HG03108 (cell line): ENCODE data around the gene MRPS11.
"Not testable (repeated sequence)": the region's sequence is repeated elsewhere in the genome, so short reads cannot be mapped to it uniquely, and the experiment has no call there.

Source experiments
- ATAC-seq: cut with Tn5 transposase; IDR thresholded peaks from one replicate; pipeline ENCODE4 v1.9.1; 2021; ENCODE audit warnings: moderate library complexity; ENCODE audit not compliant: unreplicated experiment

Gene MRPS11

DNA sequence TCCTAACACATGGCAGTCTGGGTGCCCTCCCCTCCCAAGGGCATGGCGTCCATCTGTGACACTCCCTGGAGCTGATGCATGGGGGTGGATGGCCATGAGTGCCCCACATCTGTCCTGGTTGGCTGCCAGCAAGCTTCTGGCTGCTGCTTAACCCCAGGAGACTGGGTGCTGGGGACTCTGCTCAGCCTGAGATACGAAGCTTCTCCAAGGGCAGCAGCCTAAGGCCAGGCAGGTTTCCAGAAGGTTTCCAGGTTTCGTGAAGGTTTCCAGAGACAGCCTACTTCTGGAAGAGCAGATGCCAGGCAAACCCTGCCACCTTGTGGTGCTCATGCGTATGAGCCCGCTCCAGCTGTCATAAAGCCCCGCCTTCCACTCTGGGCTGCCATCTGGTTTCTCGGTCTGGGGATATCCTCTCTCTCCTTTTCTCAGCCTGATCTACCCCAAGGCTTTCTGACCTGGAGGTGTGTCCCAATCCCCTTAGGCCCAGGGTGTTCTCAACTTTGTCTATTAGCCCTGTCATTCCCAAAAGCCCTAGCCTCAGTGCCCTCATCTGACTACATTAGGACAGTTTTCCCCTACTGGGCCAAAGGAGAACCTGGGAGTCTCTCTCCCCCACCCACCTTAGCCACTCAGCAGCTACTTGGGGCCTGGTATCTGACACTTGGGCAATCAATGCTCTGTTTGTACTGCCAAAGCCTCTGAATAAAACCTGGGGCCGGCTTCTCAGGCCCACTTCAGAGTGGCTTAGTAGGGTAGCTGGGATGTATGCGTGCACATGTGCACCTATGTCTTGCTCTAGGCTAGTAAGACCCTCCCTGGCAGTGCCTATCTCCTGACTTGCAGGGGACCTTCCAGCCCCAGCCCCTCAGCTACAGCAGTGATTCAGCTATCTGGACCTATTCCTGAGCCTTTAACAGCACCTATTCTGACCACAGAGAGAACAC is 12.4 kb upstream of the MRPS11 start:
- peak; percentile 94 for ATAC-seq

DNA sequence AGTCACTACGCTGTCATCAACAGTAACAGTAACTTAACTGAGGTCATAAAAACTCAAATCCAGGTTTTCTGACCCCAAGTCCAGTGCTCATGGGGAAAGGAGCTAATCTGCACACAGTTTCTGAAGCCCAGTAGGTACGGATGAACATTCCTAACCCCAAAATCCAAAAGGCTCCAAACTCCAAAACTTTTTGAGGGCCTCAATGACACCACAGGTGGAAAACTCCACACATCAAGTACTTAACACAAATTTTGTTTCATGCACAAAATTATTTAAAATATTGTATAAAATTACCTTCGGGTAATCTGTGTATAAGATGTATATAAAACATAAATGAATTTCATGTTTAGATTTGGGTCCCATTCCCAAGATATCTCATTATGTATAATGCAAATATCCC is 10.8 kb upstream of the MRPS11 start:
- no peak for ATAC-seq

DNA sequence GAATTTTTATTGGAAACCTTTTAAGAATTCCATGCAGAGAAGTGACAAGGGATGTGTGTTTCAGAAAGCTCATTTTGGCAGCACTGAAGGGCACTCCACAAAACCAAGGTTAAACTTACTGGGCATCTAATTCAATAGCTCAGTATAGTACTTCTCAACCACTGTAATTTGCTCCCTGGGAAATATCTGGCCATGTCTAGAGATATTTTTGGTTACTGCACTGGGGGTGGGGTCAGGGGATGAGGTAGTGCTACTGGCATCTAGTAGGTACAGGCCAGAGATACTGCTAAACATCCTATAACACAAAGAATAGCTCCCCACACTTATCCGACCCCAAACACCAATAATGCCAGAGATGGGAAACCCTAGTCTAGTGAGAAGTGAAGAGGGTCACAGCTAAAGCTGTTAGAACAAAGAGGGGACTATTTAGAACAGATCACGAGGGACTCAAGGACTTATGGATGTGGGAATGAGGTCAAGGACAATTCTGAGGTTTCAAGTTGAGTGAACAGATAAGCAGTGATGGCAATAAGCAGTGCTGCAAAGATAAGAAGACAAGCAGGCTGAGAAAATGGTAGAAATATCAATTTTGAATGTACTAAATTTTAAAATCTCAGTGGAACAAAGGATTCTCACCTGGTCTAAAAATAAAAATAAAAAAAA is 3.5 kb upstream of the MRPS11 start:
- no peak for ATAC-seq

DNA sequence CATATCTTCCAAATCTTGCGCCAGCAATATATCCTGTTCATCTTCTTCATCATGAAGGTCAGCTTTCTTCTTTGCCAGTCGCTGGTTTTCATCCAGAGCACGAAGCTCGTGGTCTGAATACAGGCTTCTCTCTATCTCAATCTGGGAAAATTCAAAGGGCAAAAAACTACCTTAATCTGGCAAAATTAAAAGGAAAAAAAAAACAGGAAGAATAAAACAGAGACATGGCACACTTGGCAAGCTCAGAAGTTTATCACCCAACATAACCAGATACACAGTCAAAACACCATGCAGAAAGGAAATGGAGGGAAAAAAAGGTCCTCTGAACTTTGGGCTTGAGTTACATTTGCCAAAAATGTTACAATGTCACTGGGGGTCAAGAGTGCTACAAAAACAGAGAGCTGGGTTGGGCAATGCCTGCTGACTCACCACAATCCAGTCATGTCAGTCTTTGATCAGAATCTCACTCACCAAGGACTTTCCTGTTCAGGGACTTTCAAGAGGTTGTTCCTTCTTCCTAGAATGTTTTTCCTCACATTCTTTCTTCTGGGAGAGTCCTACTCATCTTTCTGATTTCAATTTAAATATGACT is 1.8 kb upstream of the MRPS11 start:
- ATAC-seq = no peak

DNA sequence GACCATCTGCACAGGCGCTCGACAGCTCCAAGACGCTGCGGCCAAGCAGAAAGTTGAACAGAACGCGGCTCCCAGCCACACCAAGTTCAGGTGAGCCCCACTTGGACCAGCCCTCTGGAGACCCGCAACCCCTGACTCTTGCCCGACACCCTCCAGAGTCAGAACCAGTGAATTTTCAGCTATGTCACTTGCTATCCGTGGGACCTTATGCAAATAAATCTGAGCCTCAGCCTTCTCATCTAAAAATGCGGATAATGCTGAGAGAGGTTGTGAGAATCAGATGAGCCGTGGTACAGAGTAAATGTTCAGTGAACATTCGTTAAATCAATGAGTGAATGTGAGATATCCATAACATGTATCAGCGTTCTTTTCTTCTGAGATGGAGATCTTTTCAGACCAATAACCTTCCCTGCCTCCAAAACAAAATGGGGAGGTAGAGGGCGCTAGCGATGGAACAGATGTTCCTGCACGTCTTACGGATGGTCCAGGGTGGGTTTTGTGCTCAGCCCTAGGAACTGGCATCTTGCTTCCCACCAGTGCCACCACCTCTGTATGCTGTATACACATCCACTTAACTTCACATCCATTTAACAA is 524 bp downstream of the MRPS11 start:
- ATAC-seq = no peak

DNA sequence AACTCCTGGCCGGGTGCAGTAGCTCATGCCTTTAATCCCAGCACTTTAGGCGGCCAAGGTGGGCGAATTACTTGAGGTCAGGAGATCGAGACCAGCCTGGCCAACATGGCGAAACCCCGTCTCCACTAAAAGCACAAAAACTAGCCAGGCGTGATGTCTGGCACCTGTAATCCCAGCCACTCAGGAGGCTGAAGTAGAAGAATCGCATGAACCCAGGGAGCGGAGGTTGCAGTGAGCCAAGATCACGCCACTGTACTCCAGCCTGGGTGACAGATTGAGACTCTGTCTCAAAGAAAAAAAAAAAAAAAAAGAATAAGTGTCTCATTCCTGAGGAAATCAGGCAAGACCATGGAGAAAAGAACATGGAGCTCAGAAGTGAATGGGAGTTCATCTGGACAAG is 1.2 kb downstream of the MRPS11 start:
- not testable (repeated sequence) for ATAC-seq

DNA sequence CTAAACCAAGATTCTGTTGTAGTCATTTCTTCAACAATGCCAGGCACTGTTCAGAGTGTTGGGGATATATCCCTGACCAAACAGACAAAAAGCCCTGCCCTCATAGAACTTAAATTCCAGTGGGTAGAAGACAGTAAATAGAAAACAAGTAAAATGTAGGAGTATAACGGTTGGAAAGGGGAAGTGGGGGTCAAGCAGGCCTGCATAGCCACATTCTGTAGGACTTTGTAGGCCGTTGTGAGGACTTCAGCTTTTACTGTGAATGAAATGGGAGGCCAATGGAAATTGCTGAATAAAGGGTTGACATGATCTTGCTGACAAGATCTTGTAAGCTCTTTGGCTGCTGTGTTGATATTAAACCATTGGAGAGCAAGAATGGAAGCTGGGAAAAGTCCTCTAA is 1.8 kb downstream of the MRPS11 start:
- ATAC-seq = no peak

DNA sequence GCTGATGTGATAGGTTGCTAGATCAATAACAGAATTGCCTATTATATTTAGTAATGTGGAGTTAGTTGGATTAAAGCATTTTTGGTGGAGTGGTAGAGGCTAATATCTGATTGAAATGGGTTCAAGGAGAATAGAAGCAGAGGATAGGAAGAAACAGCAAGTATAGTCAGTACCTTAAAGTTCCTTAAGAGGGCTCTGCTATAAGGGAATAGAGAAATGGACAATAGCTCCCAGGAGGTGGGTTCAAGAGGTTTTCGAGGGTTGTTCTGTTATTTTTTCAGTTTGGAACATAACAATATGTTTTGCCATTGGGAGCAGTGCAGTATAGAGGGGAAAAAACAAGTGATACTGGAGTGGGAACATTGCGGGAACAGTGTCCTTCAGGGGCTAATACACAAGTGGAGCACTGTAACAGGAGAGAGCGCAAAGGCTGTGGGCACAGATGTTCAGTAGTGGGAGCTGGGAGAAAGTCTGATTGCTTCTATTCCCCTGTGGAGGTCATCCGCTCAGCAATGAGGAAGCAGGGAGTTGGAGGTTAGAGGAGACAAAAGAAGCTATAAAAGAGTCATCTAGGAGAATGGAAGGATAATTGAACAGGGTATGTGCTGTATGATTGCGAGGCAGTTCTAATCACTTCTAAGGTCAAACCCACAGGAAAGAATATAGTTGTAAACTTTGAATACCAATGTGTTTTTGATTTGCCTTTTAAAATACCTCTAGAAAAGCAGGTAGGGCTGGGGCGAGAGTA is 3.3 kb downstream of the MRPS11 start:
- no peak for ATAC-seq

DNA sequence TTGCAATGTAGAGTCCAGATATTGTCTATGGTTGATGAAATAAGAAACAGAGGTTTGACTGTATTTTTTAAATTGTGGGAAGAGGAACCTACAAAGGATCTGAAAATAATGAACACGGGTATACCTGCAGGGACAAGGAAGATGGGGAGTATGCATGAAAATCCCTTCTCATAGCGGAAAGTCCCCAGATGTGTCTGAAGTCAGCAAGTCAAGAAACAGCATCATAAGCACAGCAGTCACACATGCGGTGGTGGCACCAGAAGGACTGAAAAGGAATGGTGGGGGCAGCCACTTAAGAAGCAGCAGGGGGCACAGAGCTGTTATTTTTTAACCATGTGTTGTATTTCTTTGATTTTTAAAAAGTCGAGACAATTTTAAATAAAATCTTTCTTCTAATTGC is 4.7 kb downstream of the MRPS11 start:
- ATAC-seq = no peak

DNA sequence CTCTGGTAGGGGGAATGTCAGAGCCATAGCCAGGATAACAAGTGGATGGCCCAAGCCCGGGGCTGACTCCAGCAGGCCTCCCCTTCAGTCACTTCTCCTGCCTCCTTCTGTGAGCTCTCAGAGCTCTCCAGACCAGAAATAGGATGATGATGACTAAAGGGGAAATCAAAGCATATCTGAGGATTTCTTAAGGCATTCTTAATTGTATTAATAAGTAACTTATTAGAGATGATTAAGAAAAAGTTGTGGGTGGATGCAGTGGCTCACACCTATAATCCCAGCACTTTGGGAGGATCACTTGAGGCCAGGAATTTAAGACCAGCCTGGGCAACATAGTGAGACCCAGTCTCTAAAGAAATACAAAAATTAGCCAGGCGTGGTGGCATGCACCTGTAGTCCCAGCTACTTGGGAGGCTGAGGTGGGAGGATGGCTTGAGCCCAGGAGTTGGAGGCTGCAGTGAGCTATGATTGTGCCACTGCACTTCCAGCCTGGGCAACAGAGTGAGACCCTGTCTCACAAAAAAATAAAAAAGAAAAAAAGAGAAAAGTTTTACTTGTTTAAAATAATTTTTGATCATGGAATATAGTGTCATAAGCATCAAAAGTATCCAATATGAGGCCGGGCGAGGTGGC is 6.3 kb downstream of the MRPS11 start:
- not testable (repeated sequence) for ATAC-seq

DNA sequence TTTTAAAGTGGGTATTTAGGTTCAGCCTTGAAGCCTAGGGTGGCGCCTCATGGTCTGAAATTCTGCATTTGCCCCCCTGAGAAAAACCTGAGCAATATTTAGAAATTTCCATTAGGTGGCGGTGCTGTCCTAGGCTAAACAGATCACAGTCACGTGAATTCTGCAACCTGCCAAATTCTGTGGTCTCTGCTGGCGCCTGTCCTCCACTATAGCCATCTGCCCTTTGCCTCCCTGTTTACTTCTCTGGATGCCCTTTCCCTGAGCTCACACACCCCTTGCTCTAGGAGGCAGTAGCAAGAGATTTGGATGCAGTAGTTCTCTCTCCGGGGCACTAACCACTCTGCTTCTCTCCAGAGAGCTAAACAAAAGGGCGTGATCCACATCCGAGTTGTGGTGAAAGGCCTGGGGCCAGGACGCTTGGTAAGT is 9.1 kb downstream of the MRPS11 start:
- ATAC-seq = no peak

DNA sequence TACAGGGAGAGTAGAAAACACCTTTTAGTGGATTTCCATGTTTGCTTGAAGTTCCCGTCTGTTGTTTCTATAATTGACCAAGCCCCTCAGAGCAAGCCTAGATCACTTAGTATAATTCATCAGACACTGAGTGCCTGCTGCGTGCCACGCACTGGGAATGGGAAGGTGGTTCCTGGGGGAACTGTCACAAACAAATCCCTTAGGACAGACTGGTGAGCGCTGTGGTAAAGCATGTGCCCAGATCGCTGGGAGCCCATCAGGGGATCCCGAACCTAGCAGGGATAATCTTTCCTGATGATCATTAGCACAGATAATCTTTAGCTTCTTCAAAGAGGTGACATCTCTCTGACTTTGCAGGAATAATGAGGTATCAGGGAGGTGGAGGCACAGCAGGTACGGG is 9.6 kb downstream of the MRPS11 start:
- ATAC-seq = no peak

DNA sequence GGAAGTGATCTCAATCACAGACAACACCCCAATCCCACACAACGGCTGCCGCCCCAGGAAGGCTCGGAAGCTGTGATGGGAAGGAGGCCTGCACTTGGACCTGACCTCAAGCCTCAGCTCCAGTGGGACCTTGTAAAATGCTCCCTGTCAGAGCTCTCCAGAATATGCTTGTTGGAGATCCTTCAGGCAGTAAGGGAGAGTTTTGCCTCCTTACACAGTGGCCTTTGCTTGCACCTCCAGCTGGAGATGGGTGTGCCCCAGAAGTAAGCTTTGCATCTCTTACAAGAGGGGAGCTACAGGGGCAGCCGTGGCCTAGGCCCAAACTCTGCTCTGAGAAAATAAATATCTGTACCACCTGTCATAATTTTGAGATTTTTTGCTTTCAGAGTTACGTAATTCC is 10.4 kb downstream of the MRPS11 start:
- ATAC-seq = no peak

DNA sequence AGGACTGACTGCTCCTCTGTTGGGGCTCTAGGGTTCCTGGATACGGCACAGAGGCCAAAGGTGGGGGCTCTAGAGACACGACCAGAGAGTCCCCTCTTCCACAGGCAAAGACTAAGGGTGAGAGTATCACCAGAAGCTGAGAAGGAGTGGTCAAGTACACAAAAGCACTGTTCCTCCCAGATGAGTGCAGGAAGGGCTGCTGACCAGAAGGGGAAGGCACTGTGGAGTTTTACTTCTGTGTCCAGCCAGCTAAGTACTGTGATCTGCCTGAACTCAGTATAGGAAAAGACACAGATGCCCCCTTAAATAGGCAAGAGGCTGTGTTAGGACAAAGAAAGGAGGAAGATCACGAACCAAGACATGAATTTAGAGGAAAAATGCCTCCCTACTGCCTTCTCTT is 11.7 kb downstream of the MRPS11 start:
- ATAC-seq = no peak

DNA sequence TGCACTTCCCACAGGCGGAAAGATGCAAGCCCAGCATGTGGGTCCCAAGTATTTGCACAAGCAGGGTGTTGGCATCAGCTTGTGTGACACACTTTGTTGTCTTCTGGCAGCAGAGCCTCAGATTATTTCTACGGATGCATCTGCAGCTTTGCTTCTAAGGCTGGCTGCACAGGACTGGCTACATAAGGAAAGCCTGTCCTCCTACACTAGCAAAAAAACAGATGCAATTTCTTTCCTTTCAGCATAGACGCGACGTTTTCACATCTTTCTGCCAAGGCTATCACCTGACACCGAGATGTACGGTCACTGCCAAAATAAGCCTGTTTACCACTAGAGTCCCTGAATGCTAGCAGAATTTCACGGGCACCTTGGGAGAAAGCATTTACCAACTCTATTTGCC is 13.5 kb downstream of the MRPS11 start:
- ATAC-seq = no peak

DNA sequence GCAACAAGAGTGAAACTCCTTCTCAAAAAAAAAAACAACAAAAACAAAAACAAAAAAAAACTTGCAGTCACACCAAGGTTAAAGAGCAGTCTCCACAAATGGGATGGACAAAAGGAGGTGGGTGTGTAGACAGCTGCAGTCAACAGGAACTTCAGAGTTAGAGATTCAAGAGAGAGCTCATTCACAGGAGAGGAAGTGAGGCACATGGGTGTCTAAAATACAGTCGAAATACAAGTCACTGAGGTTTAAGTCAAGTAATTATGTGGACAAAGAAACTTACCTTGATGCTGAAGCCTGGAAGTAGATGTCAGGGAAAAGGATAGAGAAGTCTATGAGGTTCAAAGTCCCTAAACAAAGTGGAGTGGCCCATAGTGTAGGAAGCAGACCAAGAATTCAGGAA is 14.8 kb downstream of the MRPS11 start:
- no peak for ATAC-seq

DNA sequence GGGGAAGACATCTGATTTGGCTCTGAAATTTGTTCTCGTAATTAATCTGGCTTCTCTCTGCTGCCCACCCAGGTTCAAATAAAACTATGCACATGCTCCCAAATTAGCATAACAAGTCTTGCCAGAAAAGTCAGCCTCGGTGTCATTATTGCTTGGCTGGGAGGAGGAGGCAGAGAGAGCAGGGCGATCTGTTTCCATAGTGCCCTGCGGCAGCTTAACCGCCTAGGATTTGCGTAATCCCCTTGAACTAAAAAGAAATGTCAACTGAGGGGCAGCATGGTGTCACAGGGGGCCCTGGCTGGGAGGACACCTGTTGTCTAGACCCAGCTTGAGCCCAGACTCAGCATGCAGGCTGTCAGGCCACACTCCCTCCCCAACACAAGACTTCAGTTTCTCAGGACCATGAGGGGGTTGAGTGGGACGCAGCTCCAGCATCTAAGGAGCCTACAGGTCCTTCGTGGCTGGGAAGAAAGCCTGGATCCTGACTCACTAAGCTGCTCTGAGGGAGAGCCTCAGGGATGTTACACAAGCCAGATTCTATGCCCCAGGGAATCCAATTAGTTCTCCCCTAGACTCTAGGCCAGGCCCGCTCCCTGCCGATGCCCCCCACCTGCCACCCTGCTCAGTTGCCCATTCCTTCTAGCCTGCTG is 17.3 kb downstream of the MRPS11 start:
- no peak for ATAC-seq

DNA sequence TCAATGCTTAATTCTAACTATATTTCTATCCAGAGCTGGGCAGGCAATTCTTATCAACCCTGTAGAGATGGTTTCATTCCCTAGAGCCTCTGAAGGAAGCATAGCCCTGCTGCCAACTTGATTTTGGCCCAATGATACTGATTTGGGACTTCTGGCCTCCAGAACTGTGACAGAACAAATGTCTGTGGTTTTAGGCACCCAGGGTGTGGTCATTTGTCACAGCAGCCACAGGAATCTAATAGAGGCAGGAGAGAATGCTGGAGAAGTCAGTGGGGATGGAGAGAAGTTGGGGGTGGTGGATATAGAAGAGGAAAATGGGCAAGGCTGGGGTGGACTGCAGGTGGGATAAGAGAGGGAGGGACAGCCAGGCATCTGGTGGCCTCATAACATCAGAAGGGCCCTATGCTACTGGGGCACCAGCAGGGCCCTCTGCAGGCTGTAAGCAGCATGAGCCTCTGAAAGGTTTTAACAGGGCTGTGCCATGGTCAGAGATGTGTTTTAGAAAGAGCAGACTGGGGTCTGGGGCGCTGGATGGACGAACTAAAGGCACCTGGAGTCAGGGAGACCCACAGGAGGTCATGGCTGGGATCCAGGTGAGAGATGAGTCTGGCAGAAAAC is 19.8 kb downstream of the MRPS11 start:
- ATAC-seq = no peak

DNA sequence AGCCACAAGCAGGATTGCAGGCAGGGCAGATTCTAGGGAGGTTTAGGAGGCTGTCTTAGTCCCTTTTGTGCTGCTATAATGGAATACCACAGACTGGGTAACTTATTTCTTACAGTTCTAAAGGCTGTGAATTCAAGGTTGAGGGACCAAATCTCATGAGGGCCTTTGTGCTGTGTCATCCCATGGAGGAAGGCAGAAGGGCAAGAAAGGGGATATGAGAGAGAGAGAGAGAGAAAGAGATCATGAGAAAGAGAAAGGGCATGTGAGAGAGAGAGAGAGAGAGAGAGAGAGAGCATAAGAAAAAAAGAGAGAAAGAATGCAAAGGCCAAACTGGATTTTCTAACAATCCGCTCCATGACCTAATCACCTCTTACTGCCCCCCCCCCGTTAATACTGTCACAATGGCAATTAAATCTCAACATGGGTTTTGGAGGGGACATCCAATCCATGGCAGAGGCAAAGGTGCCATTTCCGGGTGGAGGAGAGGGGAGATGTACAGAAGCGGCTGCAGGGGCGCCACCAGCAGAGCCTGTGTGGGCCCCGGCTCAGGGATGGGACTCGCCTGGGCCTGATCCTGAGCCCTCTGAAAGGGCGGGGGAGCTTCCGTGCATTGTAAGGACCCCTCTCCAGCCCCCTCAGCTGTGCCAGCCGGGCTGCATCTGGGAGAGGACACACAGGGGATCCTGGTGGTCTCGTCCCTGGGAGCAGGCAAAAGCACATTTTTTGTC is 20.5 kb downstream of the MRPS11 start:
- ATAC-seq = no peak
